ENCODE data around the gene ARHGEF38.
A peak's percentile ranks its signal among the peaks of the same experiment; 100 is the strongest.

The ARHGEF38 gene

DNA sequence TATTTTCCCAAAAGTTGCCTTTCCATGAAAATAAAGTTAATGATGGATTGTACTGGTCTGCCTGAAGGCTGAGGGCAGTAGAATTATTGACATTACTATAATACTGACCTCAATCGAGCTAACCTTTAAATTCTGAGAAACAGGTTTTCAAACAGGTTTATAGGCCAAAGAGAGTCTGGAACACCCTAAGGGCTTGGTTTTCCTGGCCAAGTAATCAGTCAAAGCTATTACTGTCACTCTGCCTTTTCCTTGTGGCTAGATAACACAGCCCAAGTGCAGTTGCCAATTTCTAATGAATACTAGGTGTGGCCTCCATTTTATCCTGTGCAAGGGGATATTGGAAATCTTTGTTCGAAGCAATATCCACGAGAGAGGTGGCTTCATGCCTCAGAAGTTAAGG is 80.8 kb downstream of the ARHGEF38 start:
- POLR2A ChIA-PET (ENCODE audit: low non-redundant PET): no interaction called here
- CTCF ChIA-PET: no interaction called here
- DNase-seq (ENCODE audit: low spot score): peak; percentile 47
- TF ChIP-seq, protein P1, sequence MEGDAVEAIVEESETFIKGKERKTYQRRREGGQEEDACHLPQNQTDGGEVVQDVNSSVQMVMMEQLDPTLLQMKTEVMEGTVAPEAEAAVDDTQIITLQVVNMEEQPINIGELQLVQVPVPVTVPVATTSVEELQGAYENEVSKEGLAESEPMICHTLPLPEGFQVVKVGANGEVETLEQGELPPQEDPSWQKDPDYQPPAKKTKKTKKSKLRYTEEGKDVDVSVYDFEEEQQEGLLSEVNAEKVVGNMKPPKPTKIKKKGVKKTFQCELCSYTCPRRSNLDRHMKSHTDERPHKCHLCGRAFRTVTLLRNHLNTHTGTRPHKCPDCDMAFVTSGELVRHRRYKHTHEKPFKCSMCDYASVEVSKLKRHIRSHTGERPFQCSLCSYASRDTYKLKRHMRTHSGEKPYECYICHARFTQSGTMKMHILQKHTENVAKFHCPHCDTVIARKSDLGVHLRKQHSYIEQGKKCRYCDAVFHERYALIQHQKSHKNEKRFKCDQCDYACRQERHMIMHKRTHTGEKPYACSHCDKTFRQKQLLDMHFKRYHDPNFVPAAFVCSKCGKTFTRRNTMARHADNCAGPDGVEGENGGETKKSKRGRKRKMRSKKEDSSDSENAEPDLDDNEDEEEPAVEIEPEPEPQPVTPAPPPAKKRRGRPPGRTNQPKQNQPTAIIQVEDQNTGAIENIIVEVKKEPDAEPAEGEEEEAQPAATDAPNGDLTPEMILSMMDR (conservative IDR thresholded peaks at IDR 0.05; ENCODE audit: low read depth): no peak
- H3K27ac ChIP-seq: no peak overlapping the region

DNA sequence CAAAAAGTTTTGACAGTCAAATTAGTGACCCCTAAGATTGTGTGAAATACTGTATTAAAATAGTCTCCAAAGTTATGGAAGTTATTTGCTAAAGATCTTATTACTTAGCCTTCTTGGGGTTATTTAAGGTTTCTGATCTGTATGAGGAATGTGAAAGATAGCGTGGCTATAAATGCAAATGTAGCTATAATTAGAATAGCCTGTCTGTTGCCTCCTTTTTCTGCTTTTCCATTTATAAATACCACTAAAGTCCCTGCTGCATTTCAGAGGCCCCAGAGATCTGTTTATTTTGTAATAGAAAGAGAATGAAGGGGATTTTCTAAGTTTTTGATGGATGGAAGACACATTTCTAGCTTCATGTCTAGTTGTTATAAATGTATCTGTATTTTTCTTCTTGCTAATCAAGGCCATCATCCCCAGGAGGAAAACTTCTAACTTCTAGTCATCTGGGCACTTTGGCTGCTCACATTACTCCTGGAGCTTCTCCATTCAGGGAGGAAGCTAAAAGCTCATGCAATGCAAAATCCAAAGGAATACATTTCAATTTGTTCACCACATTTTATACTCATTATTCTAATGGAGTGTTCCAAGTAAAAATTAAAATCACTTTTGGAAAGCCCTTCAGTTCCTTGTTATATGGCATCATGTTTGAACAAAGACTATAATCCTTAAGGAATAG is 82.1 kb downstream of the ARHGEF38 start:
- POLR2A ChIA-PET (ENCODE audit: low non-redundant PET): no interaction called here
- TF ChIP-seq, protein P1 (conservative IDR thresholded peaks at IDR 0.05; ENCODE audit: low read depth): no peak
- CTCF ChIA-PET: no interaction called here
- H3K27ac ChIP-seq: no peak overlapping the region
- no peak for DNase-seq (ENCODE audit: low spot score)

GRCh38 chr4:105637408-105638176 is 85.2 kb downstream of the ARHGEF38 start:
- POLR2A ChIA-PET (ENCODE audit: low non-redundant PET): no interaction called here
- no peak for DNase-seq (ENCODE audit: low spot score)
- CTCF ChIA-PET: interaction anchor here (0.6 kb wide), 1 partner anchor 258 kb away, joined by 3 read pairs; no protein-coding TSS in a partner anchor
- H3K27ac ChIP-seq: no peak overlapping the region
- TF ChIP-seq, protein P1 (conservative IDR thresholded peaks at IDR 0.05; ENCODE audit: low read depth): no peak

- ChIA-PET CTCF (no interaction called here), POLR2A (ENCODE audit: low non-redundant PET) (no interaction called here)
- DNase-seq (ENCODE audit: low spot score): no peak
- H3K27ac ChIP-seq: no peak overlapping the region
- TF ChIP-seq, protein P1 (conservative IDR thresholded peaks at IDR 0.05; ENCODE audit: low read depth): no peak
These were observed 89.4 kb downstream of the ARHGEF38 start for GRCh38 chr4:105641845-105642244.

- no peak overlapping the region for H3K27ac ChIP-seq
- no peak for DNase-seq (ENCODE audit: low spot score)
- ChIA-PET CTCF (no interaction called here), POLR2A (ENCODE audit: low non-redundant PET) (no interaction called here)
- TF ChIP-seq, protein P1 (conservative IDR thresholded peaks at IDR 0.05; ENCODE audit: low read depth): no peak
These were observed 91.8 kb downstream of the ARHGEF38 start for GRCh38 chr4:105644257-105644656.

- no peak for DNase-seq (ENCODE audit: low spot score)
- ChIA-PET CTCF (no interaction called here), POLR2A (ENCODE audit: low non-redundant PET) (no interaction called here)
- TF ChIP-seq, protein P1 (conservative IDR thresholded peaks at IDR 0.05; ENCODE audit: low read depth): no peak
- H3K27ac ChIP-seq: no peak overlapping the region
These were observed 93.0 kb downstream of the ARHGEF38 start for GRCh38 chr4:105645440-105645839.
